ENCODE data around the gene GABRG3.

DNA sequence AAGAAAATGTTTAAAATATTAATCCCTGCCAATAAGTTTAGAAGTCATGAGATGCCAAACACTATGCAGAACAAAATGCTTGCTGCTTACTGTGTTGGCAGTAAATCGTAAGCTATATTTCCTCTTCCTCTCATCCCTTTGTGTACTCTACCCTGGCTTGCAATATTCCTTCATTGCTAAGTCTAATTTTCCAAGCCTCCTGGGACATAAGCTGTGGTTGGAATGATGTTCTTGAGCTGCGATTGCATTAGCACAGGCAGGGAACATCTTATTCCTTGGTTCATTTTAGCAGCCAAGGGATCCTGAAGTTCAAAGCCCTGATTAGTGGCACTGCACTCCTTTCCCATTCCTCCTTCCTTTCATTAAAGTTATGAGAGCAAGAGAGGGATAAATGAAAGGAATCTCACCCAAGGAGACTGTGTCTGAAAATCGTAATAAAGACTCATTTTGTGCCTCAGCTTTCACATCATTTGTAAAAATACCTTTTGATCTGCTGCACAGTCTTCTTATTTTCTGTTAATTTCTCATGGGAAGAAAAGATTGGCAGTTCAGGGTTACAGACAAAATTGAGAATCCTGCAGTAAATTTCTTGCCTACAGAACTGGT, 592.9 kb downstream of the GABRG3 start:
- TF ChIP-seq YY1 (IDR thresholded peaks at IDR 0.05; ENCODE audit: insufficient read depth, insufficient read length), result no peak
- TF ChIP-seq ZNF274 (IDR thresholded peaks at IDR 0.05; ENCODE audit: low read depth, low read length), result no peak
- no peak for TF ChIP-seq SUZ12 (IDR thresholded peaks at IDR 0.05; ENCODE audit: extremely low read depth, insufficient read depth, insufficient read length)
